HG03103 (cell line): ENCODE measurements around the gene OTUB2.

Experiments
- ATAC-seq: cut with Tn5 transposase; IDR thresholded peaks from one replicate; pipeline ENCODE4 v1.9.1; 2021; ENCODE audit warnings: low read depth; ENCODE audit not compliant: unreplicated experiment

Gene OTUB2

GRCh38 chr14:94088516-94088915 lies 62.4 kb downstream of the OTUB2 start:
- no peak for ATAC-seq

- no peak for ATAC-seq
Observed at GRCh38 chr14:94089479-94089878, 63.3 kb downstream of the OTUB2 start.

- no peak for ATAC-seq
Observed at GRCh38 chr14:94093418-94093817, 67.3 kb downstream of the OTUB2 start.

- ATAC-seq = no peak
Observed at GRCh38 chr14:94097091-94097490, 71.0 kb downstream of the OTUB2 start.
